CD14-positive monocyte (primary cell): ENCODE data around the gene CBR4. TPM values are rescaled to one million over a fixed set of nuclear protein-coding genes. Genes with fewer than 3 reads are reported as not detected.

ENCODE experiments used
- DNase-seq, 3 donors: peaks; one replicate each; pipeline ENCODE4 v3.0.0-alpha.2; 2011 to 2022
- H2AFZ ChIP-seq: 2 replicates; pipeline ENCODE4 v1.6.0; 2012; ENCODE audit warnings: mild to moderate bottlenecking, low read depth, low read length, inconsistent platforms; ENCODE audit not compliant: insufficient read depth, poor library complexity, severe bottlenecking
- H3K27ac ChIP-seq, 2 donors: 1 replicate in 1 of 2; 2 replicates in 1 of 2; pipeline ENCODE4 v1.5.1; 2012 to 2013; ENCODE audit warnings: low read length in 2 of 2, control low read depth in 1 of 2, inconsistent platforms in 1 of 2, low read depth in 1 of 2, mild to moderate bottlenecking in 1 of 2
- H3K27me3 ChIP-seq, 2 donors: one replicate each; pipeline versions ENCODE4 v1.6.0 to v1.6.1; 2011 to 2013; ENCODE audit warnings: low read length in 2 of 2; ENCODE audit not compliant: control insufficient read depth in 2 of 2, insufficient read depth in 2 of 2
- H3K36me3 ChIP-seq, 2 donors: replicated peaks in 1 of 2; 1 replicate in 1 of 2; 2 replicates in 1 of 2; pipeline versions ENCODE4 v1.5.1 to v1.6.1; 2012 to 2013; ENCODE audit warnings: low read length in 2 of 2, control low read depth in 1 of 2, inconsistent platforms in 1 of 2, mild to moderate bottlenecking in 1 of 2; ENCODE audit not compliant: insufficient read depth in 2 of 2, control insufficient read depth in 1 of 2
- H3K4me1 ChIP-seq, 2 donors: 1 replicate in 1 of 2; 2 replicates in 1 of 2; pipeline versions ENCODE4 v1.5.1 to v1.6.1; 2012 to 2013; ENCODE audit warnings: low read length in 2 of 2, control low read depth in 1 of 2, inconsistent platforms in 1 of 2, mild to moderate bottlenecking in 1 of 2, moderate library complexity in 1 of 2; ENCODE audit not compliant: insufficient read depth in 2 of 2, control insufficient read depth in 1 of 2
- H3K4me2 ChIP-seq: replicated peaks from 2 replicates; pipeline ENCODE3; 2012; ENCODE audit warnings: low read length, moderate library complexity, mild to moderate bottlenecking; ENCODE audit not compliant: poor library complexity, severe bottlenecking; ENCODE audit errors: extremely low read depth
- H3K4me3 ChIP-seq, 3 experiments: fragments of 200-600 bp in 1 of 3; sonication (generic) in 1 of 3; replicated peaks in 1 of 3; 1 replicate in 2 of 3; 2 replicates in 1 of 3; pipeline ENCODE4 v1.5.1; 2011 to 2013; ENCODE audit warnings: low read length in 3 of 3, mild to moderate bottlenecking in 3 of 3, control low read depth in 2 of 3, low read depth in 2 of 3, inconsistent platforms in 1 of 3, moderate library complexity in 1 of 3
- H3K79me2 ChIP-seq: 2 replicates; pipeline ENCODE4 v1.6.0; 2012; ENCODE audit warnings: mild to moderate bottlenecking, control low read depth, inconsistent platforms, low read length, moderate library complexity; ENCODE audit not compliant: insufficient read depth
- H3K9ac ChIP-seq: 2 replicates; pipeline ENCODE4 v1.6.0; 2017; ENCODE audit warnings: low read length, mild to moderate bottlenecking; ENCODE audit not compliant: insufficient read depth, poor library complexity, severe bottlenecking
- H3K9me3 ChIP-seq, 2 donors: replicated peaks in 1 of 2; 1 replicate in 1 of 2; 2 replicates in 1 of 2; pipeline versions ENCODE4 v1.5.1 to v1.6.1; 2012 to 2013; ENCODE audit warnings: low read length in 2 of 2, control low read depth in 1 of 2; ENCODE audit not compliant: control insufficient read depth in 1 of 2, insufficient read depth in 1 of 2
- H4K20me1 ChIP-seq: 2 replicates; pipeline ENCODE4 v1.6.0; 2012; ENCODE audit warnings: mild to moderate bottlenecking, low read length, control low read depth, moderate library complexity; ENCODE audit not compliant: insufficient read depth
- H3K27ac Mint-ChIP-seq, 7 donors: one replicate each; pipeline ENCODE4 v1.8.0; 2020; ENCODE audit warnings: mild to moderate bottlenecking in 7 of 7, mixed read lengths in 7 of 7, moderate library complexity in 6 of 7, inconsistent platforms in 2 of 7
- H3K27me3 Mint-ChIP-seq, 3 donors: one replicate each; pipeline ENCODE4 v1.8.0; 2021 to 2022; ENCODE audit warnings: low read depth in 3 of 3, mild to moderate bottlenecking in 3 of 3, mixed read lengths in 3 of 3, moderate library complexity in 3 of 3, inconsistent platforms in 1 of 3
- H3K36me3 Mint-ChIP-seq, 2 donors: one replicate each; pipeline ENCODE4 v1.8.0; 2020; ENCODE audit warnings: mixed read lengths in 2 of 2, inconsistent platforms in 1 of 2, mild to moderate bottlenecking in 1 of 2
- H3K4me1 Mint-ChIP-seq: one replicate; pipeline ENCODE4 v1.8.0; 2020; ENCODE audit warnings: mild to moderate bottlenecking, mixed read lengths
- H3K4me3 Mint-ChIP-seq, 2 donors: one replicate each; pipeline ENCODE4 v1.8.0; 2020; ENCODE audit warnings: mild to moderate bottlenecking in 2 of 2, mixed read lengths in 2 of 2, moderate library complexity in 1 of 2
- H3K9me3 Mint-ChIP-seq, 7 donors: one replicate each; pipeline ENCODE4 v1.8.0; 2020 to 2022; ENCODE audit warnings: mixed read lengths in 7 of 7, mild to moderate bottlenecking in 6 of 7, moderate library complexity in 6 of 7, inconsistent platforms in 2 of 7
- CTCF ChIP-seq: fragments of 200-600 bp; IDR thresholded peaks from one replicate; pipeline ENCODE4 v1.8.0; 2022; ENCODE audit warnings: antibody characterized with exemption, mild to moderate bottlenecking
- WGBS: methylation state at CpG from one replicate; pipeline ENCODE4 v1.1.5; 2013; ENCODE audit warnings: missing lambda C conversion rate; ENCODE audit not compliant: insufficient coverage; 5-methylcytosine and 5-hydroxymethylcytosine counted together
- intact Hi-C, 2 donors: fragments of 100-400 bp; cut with micrococcal nuclease; formaldehyde crosslinking; loops; one replicate each; pipeline versions ENCODE4 v1.15.0 to v1.15.1; 2023
- polyA plus RNA-seq, 3 donors: library from polyadenylated mRNA; depleted of rRNA in 1 of 3; unstranded in 2 of 3; stranded (reverse) in 1 of 3; fragments of 300-500 nt in 2 of 3; fragments of >200 nt in 1 of 3; fragmentation: Illumina TruSeq in 2 of 3; gene quantifications; 1 replicate in 2 of 3; 2 replicates in 1 of 3; pipeline ENCODE4 v1.2.3, GENCODE V29; 2012 to 2021

The CBR4 gene
- polyA plus RNA-seq, 3 donors = 2.8 to 4.2 (median 4.1) TPM

DNA sequence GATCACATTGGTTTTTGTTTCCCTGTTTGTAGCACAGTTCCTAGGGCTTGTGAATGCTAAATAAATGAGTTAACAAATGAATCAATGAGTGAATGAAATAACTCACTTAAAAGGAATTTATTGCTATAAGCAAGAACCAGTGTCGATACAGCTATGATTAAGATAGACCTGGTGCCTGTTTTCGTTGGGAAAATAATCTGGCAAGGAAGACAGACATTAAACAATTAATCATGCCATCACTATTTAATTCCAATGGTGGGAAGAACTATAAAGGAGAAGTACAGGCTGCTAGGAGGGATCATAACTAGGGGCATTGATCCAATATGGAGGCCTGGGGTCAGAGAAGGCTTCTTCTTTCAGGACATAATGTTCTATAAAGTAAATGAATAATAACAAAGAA, 4.5 kb upstream of the CBR4 start:
- WGBS = no CpG with 5 or more reads among the region's 2 CpGs
- no peaks in the 10 kb centered on the region for H4K20me1 ChIP-seq
- H3K9me3 ChIP-seq = no peaks in the 10 kb centered on the region
- peaks cover 4% of the 10 kb centered on the region for H3K79me2 ChIP-seq
- no peak overlapping the region for H3K27ac ChIP-seq
- H3K4me2 ChIP-seq = no peak overlapping the region
- Mint-ChIP-seq H3K4me3 (no peak overlapping the region), H3K27ac (no peak overlapping the region), H3K36me3 (no peaks in the 10 kb centered on the region), H3K27me3 (peaks cover 0 to 1% (median 0%) of the 10 kb centered on the region in 3 donors), H3K4me1 (peaks cover 6% of the 10 kb centered on the region), H3K9me3 (no peaks in the 10 kb centered on the region)
- DNase-seq = no peak
- H3K9ac ChIP-seq = no peak overlapping the region
- TF ChIP-seq CTCF = no peak
- no peaks in the 10 kb centered on the region for H3K36me3 ChIP-seq
- H2AFZ ChIP-seq = no peak overlapping the region
- no peaks in the 10 kb centered on the region for H3K27me3 ChIP-seq
- intact Hi-C loops = loop anchor here in 1 of 2 donors (10.0 kb wide), 1 partner anchor 530 kb away; the partner anchor contains the start of gene DDX60L
- peaks cover 0 to 2% of the 10 kb centered on the region in 2 donors for H3K4me1 ChIP-seq
- H3K4me3 ChIP-seq = no peak overlapping the region

DNA sequence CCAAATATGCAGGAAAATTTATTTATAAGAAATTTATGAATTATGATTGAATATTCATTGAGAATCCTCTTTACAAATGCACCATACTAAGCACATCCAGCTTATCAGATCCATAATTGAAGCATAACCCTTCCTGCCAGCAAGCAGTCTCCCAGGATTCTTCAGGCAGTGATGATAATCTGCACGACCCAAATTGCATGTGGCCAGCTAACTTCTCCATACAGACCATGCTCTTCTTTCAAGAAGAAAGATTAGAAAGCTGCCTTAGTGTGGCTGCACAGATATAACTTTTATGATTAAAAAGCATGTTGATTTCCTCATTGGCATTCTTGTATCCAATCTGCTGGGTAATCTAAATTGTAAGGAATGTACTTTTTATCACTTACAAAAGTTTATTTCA, 3.3 kb upstream of the CBR4 start:
- Histone ChIP-seq H3K4me3 (no peak overlapping the region), H2AFZ (no peak overlapping the region), H3K4me2 (no peak overlapping the region), H4K20me1 (no peaks in the 10 kb centered on the region), H3K36me3 (no peaks in the 10 kb centered on the region), H3K4me1 (peaks cover 10 to 12% of the 10 kb centered on the region in 2 donors), H3K27me3 (no peaks in the 10 kb centered on the region), H3K79me2 (peaks cover 16% of the 10 kb centered on the region), H3K27ac (no peak overlapping the region), H3K9me3 (no peaks in the 10 kb centered on the region), H3K9ac (no peak overlapping the region)
- H3K27me3 Mint-ChIP-seq = peaks cover 0 to 4% (median 1%) of the 10 kb centered on the region in 3 donors
- no peak for DNase-seq
- no peaks in the 10 kb centered on the region for H3K36me3 Mint-ChIP-seq
- H3K4me3 Mint-ChIP-seq = no peak overlapping the region
- intact Hi-C loops = loop anchor here in 1 of 2 donors (10.0 kb wide), 1 partner anchor 529 kb away; the partner anchor contains the start of gene DDX60L
- H3K4me1 Mint-ChIP-seq = peaks cover 18% of the 10 kb centered on the region
- H3K27ac Mint-ChIP-seq = no peak overlapping the region
- H3K9me3 Mint-ChIP-seq = no peaks in the 10 kb centered on the region
- no peak for TF ChIP-seq CTCF
- WGBS = no CpG with 5 or more reads among the region's 1 CpG
